Mucosa of rectum (tissue), 2 donors: ENCODE data around the gene CD9.

Experiments
- H3K27ac ChIP-seq, 2 donors: one replicate each; pipeline ENCODE4 v1.7.0; 2013; ENCODE audit warnings: inconsistent platforms in 2 of 2, low read depth in 2 of 2, low read length in 2 of 2
- H3K27me3 ChIP-seq, 2 donors: one replicate each; pipeline ENCODE4 v1.7.0; 2013; ENCODE audit warnings: low read length in 2 of 2; ENCODE audit not compliant: control insufficient read depth in 2 of 2, insufficient read depth in 2 of 2
- H3K36me3 ChIP-seq, 2 donors: one replicate each; pipeline ENCODE4 v1.7.0; 2013; ENCODE audit warnings: low read length in 2 of 2; ENCODE audit not compliant: control insufficient read depth in 2 of 2, insufficient read depth in 2 of 2
- H3K4me1 ChIP-seq, 2 donors: one replicate each; pipeline ENCODE4 v1.7.0; 2013; ENCODE audit warnings: low read length in 2 of 2, mild to moderate bottlenecking in 1 of 2; ENCODE audit not compliant: control insufficient read depth in 2 of 2, insufficient read depth in 2 of 2
- H3K4me3 ChIP-seq, 2 donors: one replicate each; pipeline ENCODE4 v1.7.0; 2013; ENCODE audit warnings: low read length in 2 of 2
- H3K9ac ChIP-seq, 2 donors: one replicate each; pipeline ENCODE4 v1.7.0; 2013; ENCODE audit warnings: low read length in 2 of 2, low read depth in 1 of 2, mild to moderate bottlenecking in 1 of 2
- H3K9me3 ChIP-seq, 2 donors: one replicate each; pipeline ENCODE4 v1.7.0; 2013; ENCODE audit warnings: low read length in 2 of 2; ENCODE audit not compliant: control insufficient read depth in 2 of 2
- donor health status: healthy.
- donor health status: Normal muscosa, but diverticular disease.

Gene CD9

GRCh38 chr12:6235906-6236640, 35.9 kb downstream of the CD9 start:
- H3K4me1 ChIP-seq, result peaks cover 46 to 54% of the 10 kb centered on the region in 2 donors
- no peak overlapping the region for H3K4me3 ChIP-seq
- peaks cover 54 to 59% of the 10 kb centered on the region in 2 donors for H3K36me3 ChIP-seq
- H3K27ac ChIP-seq, result peak overlapping the region; percentile 84 to 98
- H3K9me3 ChIP-seq, result no peaks in the 10 kb centered on the region
- peak overlapping the region; percentile 38 to 68 for H3K9ac ChIP-seq
- H3K27me3 ChIP-seq, result no peaks in the 10 kb centered on the region

GRCh38 chr12:6236641-6236940, 36.4 kb downstream of the CD9 start:
- Histone ChIP-seq H3K9me3 (no peaks in the 10 kb centered on the region), H3K9ac (peak overlapping the region in 1 of 2 donors; percentile 68), H3K4me1 (peaks cover 42 to 54% of the 10 kb centered on the region in 2 donors), H3K36me3 (peaks cover 51 to 59% of the 10 kb centered on the region in 2 donors), H3K4me3 (no peak overlapping the region), H3K27ac (no peak overlapping the region), H3K27me3 (no peaks in the 10 kb centered on the region)

- Histone ChIP-seq H3K9me3 (no peaks in the 10 kb centered on the region), H3K4me3 (no peak overlapping the region), H3K9ac (no peak overlapping the region), H3K27ac (no peak overlapping the region), H3K27me3 (no peaks in the 10 kb centered on the region), H3K36me3 (peaks cover 51 to 54% of the 10 kb centered on the region in 2 donors), H3K4me1 (peaks cover 30 to 43% of the 10 kb centered on the region in 2 donors)
Observed at GRCh38 chr12:6237830-6238229, 37.6 kb downstream of the CD9 start.

- no peak overlapping the region for H3K9ac ChIP-seq
- no peaks in the 10 kb centered on the region for H3K27me3 ChIP-seq
- H3K9me3 ChIP-seq, result no peaks in the 10 kb centered on the region
- peaks cover 19 to 33% of the 10 kb centered on the region in 2 donors for H3K4me1 ChIP-seq
- no peak overlapping the region for H3K4me3 ChIP-seq
- H3K27ac ChIP-seq, result no peak overlapping the region
- peaks cover 44 to 51% of the 10 kb centered on the region in 2 donors for H3K36me3 ChIP-seq
Observed at GRCh38 chr12:6238875-6239274, 38.7 kb downstream of the CD9 start.

GRCh38 chr12:6241495-6241894, 41.3 kb downstream of the CD9 start:
- Histone ChIP-seq H3K36me3 (peaks cover 23 to 26% of the 10 kb centered on the region in 2 donors), H3K27ac (peak overlapping the region in 1 of 2 donors; percentile 15), H3K27me3 (no peaks in the 10 kb centered on the region), H3K4me1 (peaks cover 3 to 8% of the 10 kb centered on the region in 2 donors), H3K9me3 (no peaks in the 10 kb centered on the region), H3K4me3 (no peak overlapping the region), H3K9ac (no peak overlapping the region)

DNA sequence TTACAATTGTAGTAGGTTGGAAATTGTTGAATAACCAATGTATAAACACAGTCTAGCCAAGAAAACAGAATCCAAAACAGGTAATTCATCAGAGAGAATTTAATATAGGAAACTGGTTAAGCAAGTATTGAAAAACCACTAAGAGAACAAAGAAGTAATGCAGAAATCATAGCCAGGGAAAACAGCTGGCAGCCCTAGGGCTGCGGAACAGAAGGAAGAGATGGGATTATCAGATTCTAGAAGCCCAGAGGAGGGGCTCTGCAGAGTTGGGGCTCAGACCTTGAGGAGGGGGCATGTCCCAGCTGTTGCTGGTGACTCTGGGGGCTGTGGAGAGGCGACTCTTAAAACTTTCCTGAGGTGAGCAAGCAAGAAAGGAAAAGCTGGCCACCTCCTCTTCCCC, 49.4 kb downstream of the CD9 start:
- H3K27ac ChIP-seq, result no peak overlapping the region

GRCh38 chr12:6250343-6250742, 50.1 kb downstream of the CD9 start:
- Histone ChIP-seq H3K4me1 (peaks cover 0 to 3% of the 10 kb centered on the region in 2 donors), H3K4me3 (no peak overlapping the region), H3K27ac (no peak overlapping the region), H3K9me3 (no peaks in the 10 kb centered on the region), H3K36me3 (no peaks in the 10 kb centered on the region), H3K9ac (no peak overlapping the region), H3K27me3 (no peaks in the 10 kb centered on the region)

More for the DNA sequence above, 49.4 kb downstream of the CD9 start:
- Histone ChIP-seq H3K4me1 (peaks cover 0 to 3% of the 10 kb centered on the region in 2 donors), H3K9ac (no peak overlapping the region), H3K4me3 (no peak overlapping the region), H3K9me3 (no peaks in the 10 kb centered on the region), H3K36me3 (no peaks in the 10 kb centered on the region), H3K27me3 (no peaks in the 10 kb centered on the region)

GRCh38 chr12:6253278-6253677, 53.1 kb downstream of the CD9 start:
- Histone ChIP-seq H3K27me3 (no peaks in the 10 kb centered on the region), H3K36me3 (no peaks in the 10 kb centered on the region), H3K4me1 (peaks cover 0 to 3% of the 10 kb centered on the region in 2 donors), H3K9ac (no peak overlapping the region), H3K4me3 (no peak overlapping the region), H3K27ac (no peak overlapping the region), H3K9me3 (no peaks in the 10 kb centered on the region)

DNA sequence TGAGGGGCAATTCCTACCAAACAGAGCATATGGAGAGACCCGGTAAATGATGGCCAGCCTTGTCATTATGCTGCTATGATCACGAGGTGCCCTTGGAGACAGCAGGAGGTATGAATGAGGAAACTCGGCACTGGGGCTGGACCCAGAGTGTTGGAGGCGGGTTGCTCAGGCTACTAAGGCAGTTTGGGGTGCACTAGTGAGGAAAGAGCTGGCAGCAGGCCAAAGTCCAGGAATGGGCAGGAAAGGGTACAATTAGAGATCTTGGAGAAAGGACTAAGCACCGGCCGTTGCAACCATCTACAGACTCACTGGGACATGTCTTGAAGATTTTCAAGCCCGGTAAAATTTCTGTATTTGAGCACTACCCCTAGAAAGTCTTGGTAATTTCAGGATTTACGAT, 54.3 kb downstream of the CD9 start:
- Histone ChIP-seq H3K9me3 (no peaks in the 10 kb centered on the region), H3K9ac (no peak overlapping the region), H3K36me3 (no peaks in the 10 kb centered on the region), H3K4me3 (no peak overlapping the region), H3K27me3 (no peaks in the 10 kb centered on the region), H3K4me1 (peaks cover 0 to 3% of the 10 kb centered on the region in 2 donors), H3K27ac (no peak overlapping the region)

DNA sequence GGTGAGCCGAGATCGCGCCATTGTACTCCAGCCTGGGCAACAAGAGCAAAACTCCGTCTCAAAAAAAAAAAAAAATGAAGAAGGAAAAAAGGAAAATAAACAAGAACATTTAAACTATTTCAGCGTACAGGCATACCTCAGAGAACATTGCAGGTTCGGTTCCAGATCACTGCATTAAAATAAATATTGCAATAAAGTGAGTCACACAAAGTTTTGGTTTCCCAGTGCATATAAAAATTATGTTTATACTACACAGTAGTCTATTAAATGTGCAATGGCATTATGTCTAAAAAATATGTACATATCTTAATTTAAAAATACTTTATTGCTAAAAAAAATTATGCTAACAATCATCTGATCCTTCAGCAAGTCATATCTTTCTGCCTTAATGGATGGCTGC, 56.8 kb downstream of the CD9 start:
- no peaks in the 10 kb centered on the region for H3K27me3 ChIP-seq
- H3K27ac ChIP-seq, result no peak overlapping the region
- no peak overlapping the region for H3K9ac ChIP-seq
- no peak overlapping the region for H3K4me3 ChIP-seq
- no peaks in the 10 kb centered on the region for H3K36me3 ChIP-seq
- no peaks in the 10 kb centered on the region for H3K4me1 ChIP-seq
- no peaks in the 10 kb centered on the region for H3K9me3 ChIP-seq
